Activated CD8-positive, alpha-beta memory T cell treated with anti-CD3 and anti-CD28 coated beads for 48 hours (primary cell): ENCODE results near the gene METTL24.
"Not testable (repeated sequence)": the region's sequence is repeated elsewhere in the genome, so short reads cannot be mapped to it uniquely, and the experiment has no call there.

Source experiments
- DNase-seq, 3 experiments: peaks; one replicate each; pipeline ENCODE4 v3.0.0-alpha.2; 2020; ENCODE audit warnings: low read depth in 2 of 3, low spot score in 2 of 3

Gene METTL24

GRCh38 chr6:110363748-110364147 lies 5.6 kb upstream of the METTL24 start:
- DNase-seq: no peak

GRCh38 chr6:110360676-110361075 lies 2.5 kb upstream of the METTL24 start:
- no peak for DNase-seq

- DNase-seq: no peak
Measured at GRCh38 chr6:110359556-110359955, 1.4 kb upstream of the METTL24 start.

GRCh38 chr6:110358553-110359160 lies 508 bp upstream of the METTL24 start:
- no peak for DNase-seq

GRCh38 chr6:110357298-110357663 lies 868 bp downstream of the METTL24 start:
- no peak for DNase-seq

- no peak for DNase-seq
Measured at GRCh38 chr6:110356778-110357177, 1.4 kb downstream of the METTL24 start.

GRCh38 chr6:110355727-110356126 lies 2.4 kb downstream of the METTL24 start:
- no peak for DNase-seq

- DNase-seq: no peak
Measured at GRCh38 chr6:110355022-110355421, 3.1 kb downstream of the METTL24 start.

- DNase-seq: no peak
Measured at GRCh38 chr6:110354153-110354552, 4.0 kb downstream of the METTL24 start.

- no peak for DNase-seq
Measured at GRCh38 chr6:110353457-110354001, 4.6 kb downstream of the METTL24 start.

- no peak for DNase-seq
Measured at GRCh38 chr6:110352563-110353262, 5.4 kb downstream of the METTL24 start.

- DNase-seq: no peak
Measured at GRCh38 chr6:110351986-110352385, 6.2 kb downstream of the METTL24 start.

- DNase-seq: no peak
Measured at GRCh38 chr6:110351546-110351945, 6.6 kb downstream of the METTL24 start.

GRCh38 chr6:110350593-110350992 lies 7.6 kb downstream of the METTL24 start:
- DNase-seq: not testable (repeated sequence)

- no peak for DNase-seq
Measured at GRCh38 chr6:110348961-110349690, 9.0 kb downstream of the METTL24 start.

- DNase-seq: no peak
Measured at GRCh38 chr6:110345025-110345424, 13.1 kb downstream of the METTL24 start.

- DNase-seq: no peak
Measured at GRCh38 chr6:110342759-110343158, 15.4 kb downstream of the METTL24 start.

GRCh38 chr6:110341663-110342596 lies 16.2 kb downstream of the METTL24 start:
- DNase-seq: no peak

- no peak for DNase-seq
Measured at GRCh38 chr6:110341067-110341466, 17.1 kb downstream of the METTL24 start.

GRCh38 chr6:110340392-110340965 lies 17.7 kb downstream of the METTL24 start:
- DNase-seq: no peak
